ENCODE data around the gene SCP2.

The SCP2 gene

GRCh38 chr1:53048960-53049573 is 122.0 kb downstream of the SCP2 start:
- no peaks in the 10 kb centered on the region for H3K4me1 ChIP-seq (ENCODE audit: control insufficient read depth, insufficient read depth, low read length, poor library complexity, severe bottlenecking)

DNA sequence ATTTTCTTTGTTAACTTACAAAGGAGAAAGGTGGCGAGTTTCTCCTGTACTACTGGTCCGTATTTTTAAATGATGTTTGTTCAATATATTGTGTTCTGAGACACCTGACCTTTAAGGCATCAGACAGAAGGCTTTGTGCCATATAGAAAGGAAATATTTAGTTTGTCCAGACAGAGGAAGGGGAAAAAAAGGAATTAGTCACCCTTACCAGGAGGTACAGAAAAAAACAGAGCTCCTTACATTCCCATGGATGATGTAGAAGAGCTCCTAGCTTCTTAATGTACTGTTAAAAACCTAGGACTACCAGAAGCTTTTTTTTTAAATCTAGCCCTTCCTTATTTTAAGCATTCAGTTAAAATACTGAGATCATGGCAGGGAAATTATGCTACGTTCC is 122.5 kb downstream of the SCP2 start:
- H3K36me3 ChIP-seq (ENCODE audit: control insufficient read depth, insufficient read depth, low read length) = peaks cover 27% of the 10 kb centered on the region

More at GRCh38 chr1:53048960-53049573, 122.0 kb downstream of the SCP2 start:
- Histone ChIP-seq H3K4me3 (ENCODE audit: insufficient read depth, low read depth, low read length, poor library complexity, severe bottlenecking) (no peak overlapping the region), H3K36me3 (ENCODE audit: control insufficient read depth, insufficient read depth, low read length) (peaks cover 27% of the 10 kb centered on the region), H3K9me3 (ENCODE audit: control insufficient read depth, low read length) (no peaks in the 10 kb centered on the region), H3K27me3 (replicated peaks; ENCODE audit: control insufficient read depth, insufficient read depth, low read length, poor library complexity, severe bottlenecking) (no peaks in the 10 kb centered on the region), H3K27ac (ENCODE audit: insufficient read depth, low read length, poor library complexity, severe bottlenecking) (no peak overlapping the region)
- no peak for DNase-seq

GRCh38 chr1:53050310-53050709 is 123.2 kb downstream of the SCP2 start:
- peaks cover 27% of the 10 kb centered on the region for H3K36me3 ChIP-seq (ENCODE audit: control insufficient read depth, insufficient read depth, low read length)
- no peak overlapping the region for H3K27ac ChIP-seq (ENCODE audit: insufficient read depth, low read length, poor library complexity, severe bottlenecking)
- H3K9me3 ChIP-seq (ENCODE audit: control insufficient read depth, low read length) = no peaks in the 10 kb centered on the region
- no peaks in the 10 kb centered on the region for H3K27me3 ChIP-seq (replicated peaks; ENCODE audit: control insufficient read depth, insufficient read depth, low read length, poor library complexity, severe bottlenecking)
- no peak overlapping the region for H3K4me3 ChIP-seq (ENCODE audit: insufficient read depth, low read depth, low read length, poor library complexity, severe bottlenecking)
- H3K4me1 ChIP-seq (ENCODE audit: control insufficient read depth, insufficient read depth, low read length, poor library complexity, severe bottlenecking) = no peaks in the 10 kb centered on the region
- no peak for DNase-seq

More for the DNA sequence above, 122.5 kb downstream of the SCP2 start:
- H3K4me1 ChIP-seq (ENCODE audit: control insufficient read depth, insufficient read depth, low read length, poor library complexity, severe bottlenecking) = no peaks in the 10 kb centered on the region
- no peaks in the 10 kb centered on the region for H3K9me3 ChIP-seq (ENCODE audit: control insufficient read depth, low read length)
- no peaks in the 10 kb centered on the region for H3K27me3 ChIP-seq (replicated peaks; ENCODE audit: control insufficient read depth, insufficient read depth, low read length, poor library complexity, severe bottlenecking)
- H3K4me3 ChIP-seq (ENCODE audit: insufficient read depth, low read depth, low read length, poor library complexity, severe bottlenecking) = no peak overlapping the region
- no peak for DNase-seq
- no peak overlapping the region for H3K27ac ChIP-seq (ENCODE audit: insufficient read depth, low read length, poor library complexity, severe bottlenecking)

- Histone ChIP-seq H3K27me3 (replicated peaks; ENCODE audit: control insufficient read depth, insufficient read depth, low read length, poor library complexity, severe bottlenecking) (no peaks in the 10 kb centered on the region), H3K36me3 (ENCODE audit: control insufficient read depth, insufficient read depth, low read length) (peaks cover 27% of the 10 kb centered on the region), H3K9me3 (ENCODE audit: control insufficient read depth, low read length) (no peaks in the 10 kb centered on the region), H3K27ac (ENCODE audit: insufficient read depth, low read length, poor library complexity, severe bottlenecking) (no peak overlapping the region), H3K4me1 (ENCODE audit: control insufficient read depth, insufficient read depth, low read length, poor library complexity, severe bottlenecking) (no peaks in the 10 kb centered on the region), H3K4me3 (ENCODE audit: insufficient read depth, low read depth, low read length, poor library complexity, severe bottlenecking) (no peak overlapping the region)
- DNase-seq = no peak
Observed at GRCh38 chr1:53051676-53052075, 124.6 kb downstream of the SCP2 start.

DNA sequence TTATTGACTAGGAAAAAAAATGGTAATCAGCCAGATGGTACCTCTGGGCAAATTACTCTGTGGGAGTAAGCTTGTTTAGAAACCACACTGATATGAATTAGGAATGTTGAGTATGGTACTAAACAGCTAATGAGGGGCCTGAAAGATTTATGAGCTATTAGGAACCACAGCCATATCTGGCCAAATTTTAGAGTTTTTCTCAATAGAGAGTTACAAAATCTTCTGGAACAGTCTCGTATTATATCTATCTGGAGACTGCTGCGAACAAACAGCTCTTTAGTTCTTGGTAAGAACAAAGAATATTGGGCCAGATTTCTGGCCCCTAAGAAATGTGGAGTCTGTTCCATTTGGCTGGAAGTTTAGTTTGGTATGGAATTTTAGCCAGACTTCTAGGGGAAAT is 130.1 kb downstream of the SCP2 start:
- H3K36me3 ChIP-seq (ENCODE audit: control insufficient read depth, insufficient read depth, low read length) = no peaks in the 10 kb centered on the region
- peaks cover 8% of the 10 kb centered on the region for H3K27me3 ChIP-seq (replicated peaks; ENCODE audit: control insufficient read depth, insufficient read depth, low read length, poor library complexity, severe bottlenecking)
- no peaks in the 10 kb centered on the region for H3K4me1 ChIP-seq (ENCODE audit: control insufficient read depth, insufficient read depth, low read length, poor library complexity, severe bottlenecking)
- no peaks in the 10 kb centered on the region for H3K9me3 ChIP-seq (ENCODE audit: control insufficient read depth, low read length)
- H3K4me3 ChIP-seq (ENCODE audit: insufficient read depth, low read depth, low read length, poor library complexity, severe bottlenecking) = no peak overlapping the region
- no peak for DNase-seq
- H3K27ac ChIP-seq (ENCODE audit: insufficient read depth, low read length, poor library complexity, severe bottlenecking) = no peak overlapping the region

DNA sequence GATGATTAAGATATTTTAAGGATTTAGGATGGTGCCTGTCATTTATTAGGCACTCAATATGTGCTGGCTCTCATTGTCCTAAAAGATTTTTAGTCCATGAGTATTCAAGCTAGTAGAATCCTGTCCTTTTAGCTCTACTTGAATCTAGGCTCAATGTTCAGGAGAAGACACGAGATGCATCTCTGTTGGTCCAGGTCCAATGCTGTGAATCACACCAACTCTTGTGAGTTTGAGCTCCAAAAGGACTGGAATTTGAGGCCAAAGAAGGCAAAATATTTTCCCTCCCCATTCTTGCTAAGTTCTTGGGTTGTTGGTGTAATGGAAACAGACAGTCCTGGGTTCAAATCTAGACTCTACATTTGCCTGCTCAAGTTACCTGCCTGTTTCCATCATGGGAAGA is 133.5 kb downstream of the SCP2 start:
- H3K4me3 ChIP-seq (ENCODE audit: insufficient read depth, low read depth, low read length, poor library complexity, severe bottlenecking) = no peak overlapping the region
- H3K36me3 ChIP-seq (ENCODE audit: control insufficient read depth, insufficient read depth, low read length) = no peaks in the 10 kb centered on the region
- H3K4me1 ChIP-seq (ENCODE audit: control insufficient read depth, insufficient read depth, low read length, poor library complexity, severe bottlenecking) = peaks cover 10% of the 10 kb centered on the region
- no peaks in the 10 kb centered on the region for H3K9me3 ChIP-seq (ENCODE audit: control insufficient read depth, low read length)
- peaks cover 25% of the 10 kb centered on the region for H3K27me3 ChIP-seq (replicated peaks; ENCODE audit: control insufficient read depth, insufficient read depth, low read length, poor library complexity, severe bottlenecking)
- DNase-seq = no peak
- H3K27ac ChIP-seq (ENCODE audit: insufficient read depth, low read length, poor library complexity, severe bottlenecking) = no peak overlapping the region

GRCh38 chr1:53061123-53061858 is 134.2 kb downstream of the SCP2 start:
- Histone ChIP-seq H3K36me3 (ENCODE audit: control insufficient read depth, insufficient read depth, low read length) (no peaks in the 10 kb centered on the region), H3K27me3 (replicated peaks; ENCODE audit: control insufficient read depth, insufficient read depth, low read length, poor library complexity, severe bottlenecking) (peaks cover 25% of the 10 kb centered on the region)

DNA sequence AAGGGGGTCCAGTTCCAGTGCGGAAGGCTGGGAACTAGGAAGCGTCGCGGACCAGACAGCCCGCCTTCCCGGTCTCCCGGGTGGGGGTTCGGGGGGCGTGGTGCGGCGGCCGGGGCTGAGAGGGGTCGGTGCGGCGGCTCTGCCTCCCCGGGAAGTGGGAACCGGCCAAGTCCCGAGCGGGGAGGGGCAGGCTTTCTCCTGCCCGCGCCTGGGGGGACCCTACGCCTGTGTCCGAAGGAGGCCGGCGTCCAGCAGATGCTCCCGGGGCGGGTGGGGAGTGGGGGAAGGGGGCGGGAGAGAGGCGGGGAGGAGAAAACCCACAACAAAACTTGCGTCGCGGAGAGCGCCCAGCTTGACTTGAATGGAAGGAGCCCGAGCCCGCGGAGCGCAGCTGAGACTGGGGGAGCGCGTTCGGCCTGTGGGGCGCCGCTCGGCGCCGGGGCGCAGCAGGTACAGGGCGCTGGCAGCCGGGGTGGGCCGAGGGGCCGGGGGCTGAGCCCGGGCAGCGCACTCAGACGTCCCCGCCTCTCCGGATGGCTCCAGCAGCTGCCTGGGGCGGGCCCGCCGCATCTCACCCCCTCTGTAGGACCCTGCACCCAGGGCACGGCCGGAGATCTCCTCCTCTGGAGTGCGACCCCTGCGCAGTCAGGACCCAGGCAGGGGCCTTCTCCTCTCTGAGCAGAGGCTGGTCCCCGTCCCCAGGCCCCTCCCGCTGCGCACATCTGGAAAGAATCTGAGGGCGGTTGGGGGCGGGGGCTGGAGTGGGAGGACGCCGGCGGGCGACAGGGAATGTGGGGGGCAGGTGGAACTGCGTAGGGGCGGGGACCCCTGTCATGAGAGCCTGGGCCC is 135.0 kb downstream of the SCP2 start, which contains the start of gene PODN:
PODN (plus strand) TSS at position 355 of the 849 bp plus-strand sequence. CDS start 7,643 bp downstream, outside the sequence.
- Histone ChIP-seq H3K9me3 (ENCODE audit: control insufficient read depth, low read length) (no peaks in the 10 kb centered on the region), H3K4me3 (ENCODE audit: insufficient read depth, low read depth, low read length, poor library complexity, severe bottlenecking) (peak within 1 kb of the TSS; percentile 37), H3K36me3 (ENCODE audit: control insufficient read depth, insufficient read depth, low read length) (no peaks in the 10 kb centered on the region), H3K27me3 (replicated peaks; ENCODE audit: control insufficient read depth, insufficient read depth, low read length, poor library complexity, severe bottlenecking) (peaks cover 25% of the 10 kb centered on the region), H3K27ac (ENCODE audit: insufficient read depth, low read length, poor library complexity, severe bottlenecking) (no peak within 1 kb of the TSS), H3K4me1 (ENCODE audit: control insufficient read depth, insufficient read depth, low read length, poor library complexity, severe bottlenecking) (peaks cover 10% of the 10 kb centered on the region)
- no peak for DNase-seq

More at GRCh38 chr1:53061123-53061858, 134.2 kb downstream of the SCP2 start:
- H3K9me3 ChIP-seq (ENCODE audit: control insufficient read depth, low read length) = no peaks in the 10 kb centered on the region
- H3K4me3 ChIP-seq (ENCODE audit: insufficient read depth, low read depth, low read length, poor library complexity, severe bottlenecking) = no peak overlapping the region
- DNase-seq = no peak
- H3K27ac ChIP-seq (ENCODE audit: insufficient read depth, low read length, poor library complexity, severe bottlenecking) = no peak overlapping the region
- peaks cover 10% of the 10 kb centered on the region for H3K4me1 ChIP-seq (ENCODE audit: control insufficient read depth, insufficient read depth, low read length, poor library complexity, severe bottlenecking)

DNA sequence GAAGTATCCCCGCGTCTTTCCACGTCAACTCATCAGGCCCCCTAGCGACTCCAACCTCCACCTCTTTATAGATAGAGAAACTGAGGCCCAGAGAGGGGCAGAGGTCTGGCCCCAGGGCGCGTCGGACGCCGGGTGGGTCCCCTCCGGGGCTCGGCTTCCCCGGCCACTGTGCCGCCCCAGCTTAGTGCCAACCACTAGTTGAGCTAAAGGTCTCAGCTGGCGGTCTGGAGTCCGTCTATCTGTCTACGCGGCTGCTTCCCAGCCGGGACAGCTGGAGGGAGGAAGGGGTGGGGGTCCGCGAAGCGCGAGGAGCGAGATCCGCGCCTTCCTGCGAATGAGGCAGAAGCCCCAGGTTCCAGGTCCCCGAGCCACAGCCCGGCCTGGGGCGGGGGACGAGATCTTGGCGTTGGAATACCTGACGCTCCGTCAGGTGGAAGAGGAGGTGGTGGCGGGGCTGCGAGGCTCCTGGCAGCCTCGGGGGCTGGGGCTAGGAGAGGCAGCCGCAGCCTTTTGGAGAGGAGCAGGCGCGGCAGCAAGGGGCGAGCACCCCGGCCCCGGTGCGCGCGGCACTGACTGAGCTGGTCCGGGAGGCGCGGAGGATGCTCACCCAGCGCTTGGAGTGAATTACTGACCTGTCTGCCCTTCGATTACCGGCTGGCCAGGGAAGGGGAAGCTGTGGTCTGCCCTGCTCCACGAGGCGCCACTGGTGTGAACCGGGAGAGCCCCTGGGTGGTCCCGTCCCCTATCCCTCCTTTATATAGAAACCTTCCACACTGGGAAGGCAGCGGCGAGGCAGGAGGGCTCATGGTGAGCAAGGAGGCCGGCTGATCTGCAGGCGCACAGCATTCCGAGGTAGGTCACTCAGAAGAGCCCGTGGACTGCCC is 135.9 kb downstream of the SCP2 start:
- Histone ChIP-seq H3K36me3 (ENCODE audit: control insufficient read depth, insufficient read depth, low read length) (no peaks in the 10 kb centered on the region), H3K4me1 (ENCODE audit: control insufficient read depth, insufficient read depth, low read length, poor library complexity, severe bottlenecking) (peaks cover 10% of the 10 kb centered on the region), H3K4me3 (ENCODE audit: insufficient read depth, low read depth, low read length, poor library complexity, severe bottlenecking) (peak overlapping the region; percentile 37), H3K27me3 (replicated peaks; ENCODE audit: control insufficient read depth, insufficient read depth, low read length, poor library complexity, severe bottlenecking) (peaks cover 25% of the 10 kb centered on the region), H3K27ac (ENCODE audit: insufficient read depth, low read length, poor library complexity, severe bottlenecking) (no peak overlapping the region), H3K9me3 (ENCODE audit: control insufficient read depth, low read length) (no peaks in the 10 kb centered on the region)
- no peak for DNase-seq

Measured in effector memory CD4-positive, alpha-beta T cell (primary cell).